CD14-positive monocyte (primary cell): Measurements from ENCODE around the gene EML2. TPM values are rescaled to one million over a fixed set of nuclear protein-coding genes. Genes with fewer than 3 reads are reported as not detected.

Source experiments
- DNase-seq, 3 donors: peaks; one replicate each; pipeline ENCODE4 v3.0.0-alpha.2; 2011 to 2022
- H2AFZ ChIP-seq: 2 replicates; pipeline ENCODE4 v1.6.0; 2012; ENCODE audit warnings: mild to moderate bottlenecking, low read depth, low read length, inconsistent platforms; ENCODE audit not compliant: insufficient read depth, poor library complexity, severe bottlenecking
- H3K27ac ChIP-seq, 2 donors: 1 replicate in 1 of 2; 2 replicates in 1 of 2; pipeline ENCODE4 v1.5.1; 2012 to 2013; ENCODE audit warnings: low read length in 2 of 2, control low read depth in 1 of 2, inconsistent platforms in 1 of 2, low read depth in 1 of 2, mild to moderate bottlenecking in 1 of 2
- H3K27me3 ChIP-seq, 2 donors: one replicate each; pipeline versions ENCODE4 v1.6.0 to v1.6.1; 2011 to 2013; ENCODE audit warnings: low read length in 2 of 2; ENCODE audit not compliant: control insufficient read depth in 2 of 2, insufficient read depth in 2 of 2
- H3K36me3 ChIP-seq, 2 donors: replicated peaks in 1 of 2; 1 replicate in 1 of 2; 2 replicates in 1 of 2; pipeline versions ENCODE4 v1.5.1 to v1.6.1; 2012 to 2013; ENCODE audit warnings: low read length in 2 of 2, control low read depth in 1 of 2, inconsistent platforms in 1 of 2, mild to moderate bottlenecking in 1 of 2; ENCODE audit not compliant: insufficient read depth in 2 of 2, control insufficient read depth in 1 of 2
- H3K4me1 ChIP-seq, 2 donors: 1 replicate in 1 of 2; 2 replicates in 1 of 2; pipeline versions ENCODE4 v1.5.1 to v1.6.1; 2012 to 2013; ENCODE audit warnings: low read length in 2 of 2, control low read depth in 1 of 2, inconsistent platforms in 1 of 2, mild to moderate bottlenecking in 1 of 2, moderate library complexity in 1 of 2; ENCODE audit not compliant: insufficient read depth in 2 of 2, control insufficient read depth in 1 of 2
- H3K4me2 ChIP-seq: replicated peaks from 2 replicates; pipeline ENCODE3; 2012; ENCODE audit warnings: low read length, moderate library complexity, mild to moderate bottlenecking; ENCODE audit not compliant: poor library complexity, severe bottlenecking; ENCODE audit errors: extremely low read depth
- H3K4me3 ChIP-seq, 3 experiments: fragments of 200-600 bp in 1 of 3; sonication (generic) in 1 of 3; replicated peaks in 1 of 3; 1 replicate in 2 of 3; 2 replicates in 1 of 3; pipeline ENCODE4 v1.5.1; 2011 to 2013; ENCODE audit warnings: low read length in 3 of 3, mild to moderate bottlenecking in 3 of 3, control low read depth in 2 of 3, low read depth in 2 of 3, inconsistent platforms in 1 of 3, moderate library complexity in 1 of 3
- H3K79me2 ChIP-seq: 2 replicates; pipeline ENCODE4 v1.6.0; 2012; ENCODE audit warnings: mild to moderate bottlenecking, control low read depth, inconsistent platforms, low read length, moderate library complexity; ENCODE audit not compliant: insufficient read depth
- H3K9ac ChIP-seq: 2 replicates; pipeline ENCODE4 v1.6.0; 2017; ENCODE audit warnings: low read length, mild to moderate bottlenecking; ENCODE audit not compliant: insufficient read depth, poor library complexity, severe bottlenecking
- H3K9me3 ChIP-seq, 2 donors: replicated peaks in 1 of 2; 1 replicate in 1 of 2; 2 replicates in 1 of 2; pipeline versions ENCODE4 v1.5.1 to v1.6.1; 2012 to 2013; ENCODE audit warnings: low read length in 2 of 2, control low read depth in 1 of 2; ENCODE audit not compliant: control insufficient read depth in 1 of 2, insufficient read depth in 1 of 2
- H4K20me1 ChIP-seq: 2 replicates; pipeline ENCODE4 v1.6.0; 2012; ENCODE audit warnings: mild to moderate bottlenecking, low read length, control low read depth, moderate library complexity; ENCODE audit not compliant: insufficient read depth
- H3K27ac Mint-ChIP-seq, 7 donors: one replicate each; pipeline ENCODE4 v1.8.0; 2020; ENCODE audit warnings: mild to moderate bottlenecking in 7 of 7, mixed read lengths in 7 of 7, moderate library complexity in 6 of 7, inconsistent platforms in 2 of 7
- H3K27me3 Mint-ChIP-seq, 3 donors: one replicate each; pipeline ENCODE4 v1.8.0; 2021 to 2022; ENCODE audit warnings: low read depth in 3 of 3, mild to moderate bottlenecking in 3 of 3, mixed read lengths in 3 of 3, moderate library complexity in 3 of 3, inconsistent platforms in 1 of 3
- H3K36me3 Mint-ChIP-seq, 2 donors: one replicate each; pipeline ENCODE4 v1.8.0; 2020; ENCODE audit warnings: mixed read lengths in 2 of 2, inconsistent platforms in 1 of 2, mild to moderate bottlenecking in 1 of 2
- H3K4me1 Mint-ChIP-seq: one replicate; pipeline ENCODE4 v1.8.0; 2020; ENCODE audit warnings: mild to moderate bottlenecking, mixed read lengths
- H3K4me3 Mint-ChIP-seq, 2 donors: one replicate each; pipeline ENCODE4 v1.8.0; 2020; ENCODE audit warnings: mild to moderate bottlenecking in 2 of 2, mixed read lengths in 2 of 2, moderate library complexity in 1 of 2
- H3K9me3 Mint-ChIP-seq, 7 donors: one replicate each; pipeline ENCODE4 v1.8.0; 2020 to 2022; ENCODE audit warnings: mixed read lengths in 7 of 7, mild to moderate bottlenecking in 6 of 7, moderate library complexity in 6 of 7, inconsistent platforms in 2 of 7
- WGBS: methylation state at CpG from one replicate; pipeline ENCODE4 v1.1.5; 2013; ENCODE audit warnings: missing lambda C conversion rate; ENCODE audit not compliant: insufficient coverage; 5-methylcytosine and 5-hydroxymethylcytosine counted together
- intact Hi-C, 2 donors: fragments of 100-400 bp; cut with micrococcal nuclease; formaldehyde crosslinking; loops; one replicate each; pipeline versions ENCODE4 v1.15.0 to v1.15.1; 2023
- polyA plus RNA-seq, 3 donors: library from polyadenylated mRNA; depleted of rRNA in 1 of 3; unstranded in 2 of 3; stranded (reverse) in 1 of 3; fragments of 300-500 nt in 2 of 3; fragments of >200 nt in 1 of 3; fragmentation: Illumina TruSeq in 2 of 3; gene quantifications; 1 replicate in 2 of 3; 2 replicates in 1 of 3; pipeline ENCODE4 v1.2.3, GENCODE V29; 2012 to 2021
- TF ChIP-seq, protein P1 (sequence below): fragments of 200-600 bp; IDR thresholded peaks from one replicate; pipeline ENCODE4 v1.8.0; 2022; ENCODE audit warnings: antibody characterized with exemption, mild to moderate bottlenecking

EML2 gene
- polyA plus RNA-seq, 3 donors: 10.3 to 50.8 (median 11.9) TPM

- DNase-seq: no peak
- H3K4me1 Mint-ChIP-seq: peaks cover 39% of the 10 kb centered on the region
- no peak overlapping the region for H2AFZ ChIP-seq
Measured at GRCh38 chr19:45643927-45644771, 5.0 kb upstream of the EML2 start.

More at GRCh38 chr19:45643927-45644771, 5.0 kb upstream of the EML2 start:
- Mint-ChIP-seq H3K9me3 (peaks cover 0 to 12% (median 2%) of the 10 kb centered on the region in 7 donors), H3K27me3 (peaks cover 38 to 47% (median 40%) of the 10 kb centered on the region in 3 donors), H3K36me3 (peaks cover 2 to 6% of the 10 kb centered on the region in 2 donors), H3K4me3 (peak overlapping the region in 1 of 2 donors; percentile 67), H3K27ac (no peak overlapping the region)
- Histone ChIP-seq H3K4me2 (no peak overlapping the region), H3K9ac (no peak overlapping the region), H3K4me1 (peaks cover 52 to 58% of the 10 kb centered on the region in 2 donors), H3K79me2 (no peaks in the 10 kb centered on the region), H3K27me3 (peaks cover 16 to 33% of the 10 kb centered on the region in 2 donors), H3K27ac (no peak overlapping the region), H3K36me3 (no peaks in the 10 kb centered on the region), H4K20me1 (peaks cover 4% of the 10 kb centered on the region), H3K9me3 (no peaks in the 10 kb centered on the region), H3K4me3 (no peak overlapping the region)
- intact Hi-C loops: loop anchor here (2.0 to 10.0 kb wide), 6 partner anchors 33 to 119 kb away; partner anchors contain the start of genes OPA3 (in 1 of the 2) and QPCTL (in 1 of the 2)
- TF ChIP-seq, protein P1, sequence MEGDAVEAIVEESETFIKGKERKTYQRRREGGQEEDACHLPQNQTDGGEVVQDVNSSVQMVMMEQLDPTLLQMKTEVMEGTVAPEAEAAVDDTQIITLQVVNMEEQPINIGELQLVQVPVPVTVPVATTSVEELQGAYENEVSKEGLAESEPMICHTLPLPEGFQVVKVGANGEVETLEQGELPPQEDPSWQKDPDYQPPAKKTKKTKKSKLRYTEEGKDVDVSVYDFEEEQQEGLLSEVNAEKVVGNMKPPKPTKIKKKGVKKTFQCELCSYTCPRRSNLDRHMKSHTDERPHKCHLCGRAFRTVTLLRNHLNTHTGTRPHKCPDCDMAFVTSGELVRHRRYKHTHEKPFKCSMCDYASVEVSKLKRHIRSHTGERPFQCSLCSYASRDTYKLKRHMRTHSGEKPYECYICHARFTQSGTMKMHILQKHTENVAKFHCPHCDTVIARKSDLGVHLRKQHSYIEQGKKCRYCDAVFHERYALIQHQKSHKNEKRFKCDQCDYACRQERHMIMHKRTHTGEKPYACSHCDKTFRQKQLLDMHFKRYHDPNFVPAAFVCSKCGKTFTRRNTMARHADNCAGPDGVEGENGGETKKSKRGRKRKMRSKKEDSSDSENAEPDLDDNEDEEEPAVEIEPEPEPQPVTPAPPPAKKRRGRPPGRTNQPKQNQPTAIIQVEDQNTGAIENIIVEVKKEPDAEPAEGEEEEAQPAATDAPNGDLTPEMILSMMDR: no peak
- 50% methylated on average over 3 of the region's 14 CpGs for WGBS
